Epithelial cell of esophagus (primary cell): ENCODE results near the gene TRIM37.
A peak's percentile ranks its signal among the peaks of the same experiment; 100 is the strongest.
"Not testable (repeated sequence)": the region's sequence is repeated elsewhere in the genome, so short reads cannot be mapped to it uniquely, and the experiment has no call there.

Source experiments
- DNase-seq: peaks from one replicate; pipeline ENCODE4 v3.0.0; 2010; ENCODE audit warnings: low read depth
- H3K4me3 ChIP-seq: 2 replicates; pipeline ENCODE4 v1.5.1; 2011; ENCODE audit warnings: mild to moderate bottlenecking, low read length, control low read depth
- CTCF ChIP-seq: IDR thresholded peaks from 2 replicates; pipeline ENCODE4 v1.5.1; 2011; ENCODE audit warnings: low read depth, mild to moderate bottlenecking, low read length, control low read depth, inconsistent platforms; ENCODE audit not compliant: insufficient read depth; ENCODE audit errors: missing control alignments

Gene TRIM37

GRCh38 chr17:58956997-58957724 is 149.5 kb downstream of the TRIM37 start:
- H3K4me3 ChIP-seq = no peak overlapping the region
- DNase-seq = peak; percentile 54
- no peak for TF ChIP-seq CTCF

GRCh38 chr17:58954358-58954757 is 152.3 kb downstream of the TRIM37 start:
- DNase-seq, H3K4me3 ChIP-seq: not testable (repeated sequence)

- H3K4me3 ChIP-seq = no peak overlapping the region
- DNase-seq = no peak
- TF ChIP-seq CTCF = no peak
Measured at GRCh38 chr17:58947824-58948223, 158.9 kb downstream of the TRIM37 start.

- DNase-seq = no peak
- TF ChIP-seq CTCF = no peak
- no peak overlapping the region for H3K4me3 ChIP-seq
Measured at GRCh38 chr17:58947411-58947810, 159.3 kb downstream of the TRIM37 start.

GRCh38 chr17:58944166-58944565 is 162.5 kb downstream of the TRIM37 start:
- TF ChIP-seq CTCF = no peak
- DNase-seq = no peak
- no peak overlapping the region for H3K4me3 ChIP-seq

GRCh38 chr17:58936295-58936694 is 170.4 kb downstream of the TRIM37 start:
- no peak for DNase-seq
- no peak overlapping the region for H3K4me3 ChIP-seq
- no peak for TF ChIP-seq CTCF

- no peak for TF ChIP-seq CTCF
- H3K4me3 ChIP-seq = no peak overlapping the region
- DNase-seq = peak; percentile 51
Measured at GRCh38 chr17:58932956-58933355, 173.7 kb downstream of the TRIM37 start.
